Hepatocyte (in vitro differentiated cells): ENCODE results near the gene TECPR1.

Experiments used
- EZH2 ChIP-seq: fragments of 200-600 bp; sonication (generic); IDR thresholded peaks from 2 replicates; pipeline ENCODE4 v1.6.1; 2016; ENCODE audit warnings: antibody characterized with exemption, mild to moderate bottlenecking, borderline replicate concordance
- TF ChIP-seq, protein P1 (sequence below): fragments of 200-600 bp; sonication (generic); IDR thresholded peaks from 2 replicates; pipeline ENCODE4 v1.5.1; 2016; ENCODE audit warnings: antibody characterized with exemption, mild to moderate bottlenecking; ENCODE audit not compliant: poor library complexity

- TF ChIP-seq, protein P1, sequence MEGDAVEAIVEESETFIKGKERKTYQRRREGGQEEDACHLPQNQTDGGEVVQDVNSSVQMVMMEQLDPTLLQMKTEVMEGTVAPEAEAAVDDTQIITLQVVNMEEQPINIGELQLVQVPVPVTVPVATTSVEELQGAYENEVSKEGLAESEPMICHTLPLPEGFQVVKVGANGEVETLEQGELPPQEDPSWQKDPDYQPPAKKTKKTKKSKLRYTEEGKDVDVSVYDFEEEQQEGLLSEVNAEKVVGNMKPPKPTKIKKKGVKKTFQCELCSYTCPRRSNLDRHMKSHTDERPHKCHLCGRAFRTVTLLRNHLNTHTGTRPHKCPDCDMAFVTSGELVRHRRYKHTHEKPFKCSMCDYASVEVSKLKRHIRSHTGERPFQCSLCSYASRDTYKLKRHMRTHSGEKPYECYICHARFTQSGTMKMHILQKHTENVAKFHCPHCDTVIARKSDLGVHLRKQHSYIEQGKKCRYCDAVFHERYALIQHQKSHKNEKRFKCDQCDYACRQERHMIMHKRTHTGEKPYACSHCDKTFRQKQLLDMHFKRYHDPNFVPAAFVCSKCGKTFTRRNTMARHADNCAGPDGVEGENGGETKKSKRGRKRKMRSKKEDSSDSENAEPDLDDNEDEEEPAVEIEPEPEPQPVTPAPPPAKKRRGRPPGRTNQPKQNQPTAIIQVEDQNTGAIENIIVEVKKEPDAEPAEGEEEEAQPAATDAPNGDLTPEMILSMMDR, result no peak
- TF ChIP-seq EZH2, result no peak
Observed at GRCh38 chr7:98215561-98216495, 36.2 kb downstream of the TECPR1 start.
